Activated T-cell treated with anti-CD3 and anti-CD28 coated beads for 4 hours (primary cell): ENCODE results near the gene TRAPPC3.
"Not testable (repeated sequence)": the region's sequence is repeated elsewhere in the genome, so short reads cannot be mapped to it uniquely, and the experiment has no call there.

ENCODE experiments used
- DNase-seq: peaks from one replicate; pipeline ENCODE4 v3.0.0-alpha.2; 2020

TRAPPC3 gene

GRCh38 chr1:36149237-36149972 lies at the start of gene TRAPPC3:
TRAPPC3 (minus strand) TSS chr1:36149486; CDS start chr1:36149378, 108 bp downstream.
- DNase-seq: peak; percentile 97

- no peak for DNase-seq
These were observed 49.4 kb upstream of the TRAPPC3 start for GRCh38 chr1:36198641-36199040.

- not testable (repeated sequence) for DNase-seq
These were observed 47.5 kb upstream of the TRAPPC3 start for GRCh38 chr1:36196805-36197204.

- peak; percentile 70 for DNase-seq
These were observed 38.7 kb upstream of the TRAPPC3 start for GRCh38 chr1:36187800-36188593.

GRCh38 chr1:36183309-36183856 lies 34.1 kb upstream of the TRAPPC3 start:
- no peak for DNase-seq

- no peak for DNase-seq
These were observed 33.4 kb upstream of the TRAPPC3 start for GRCh38 chr1:36182734-36183133.

- DNase-seq: no peak
These were observed 29.9 kb upstream of the TRAPPC3 start for GRCh38 chr1:36179220-36179600.

GRCh38 chr1:36178471-36179219 lies 29.4 kb upstream of the TRAPPC3 start:
- DNase-seq: no peak

- no peak for DNase-seq
These were observed 28.5 kb upstream of the TRAPPC3 start for GRCh38 chr1:36177589-36178431.

- DNase-seq: no peak
These were observed 27.0 kb upstream of the TRAPPC3 start for GRCh38 chr1:36176106-36176949.

GRCh38 chr1:36175137-36176095 lies 26.1 kb upstream of the TRAPPC3 start:
- DNase-seq: no peak

- DNase-seq: no peak
These were observed 25.4 kb upstream of the TRAPPC3 start for GRCh38 chr1:36174713-36175112.

- no peak for DNase-seq
These were observed 23.7 kb upstream of the TRAPPC3 start for GRCh38 chr1:36172983-36173382.

- DNase-seq: no peak
These were observed 22.9 kb upstream of the TRAPPC3 start for GRCh38 chr1:36172017-36172747.

- no peak for DNase-seq
These were observed 21.5 kb upstream of the TRAPPC3 start for GRCh38 chr1:36170643-36171412.

- no peak for DNase-seq
These were observed 19.2 kb upstream of the TRAPPC3 start for GRCh38 chr1:36168514-36168913.

GRCh38 chr1:36166938-36167905 lies 17.9 kb upstream of the TRAPPC3 start:
- no peak for DNase-seq
